Activated T-cell treated with anti-CD3 and anti-CD28 coated beads for 1 hour (primary cell): ENCODE data around the gene ATF7IP.

Experiments
- DNase-seq: peaks from one replicate; pipeline ENCODE4 v3.0.0-alpha.2; 2020; ENCODE audit warnings: low read depth

The ATF7IP gene

GRCh38 chr12:14505626-14506596 is 140.4 kb downstream of the ATF7IP start:
- no peak for DNase-seq

GRCh38 chr12:14510574-14510973 is 145.1 kb downstream of the ATF7IP start:
- no peak for DNase-seq

DNA sequence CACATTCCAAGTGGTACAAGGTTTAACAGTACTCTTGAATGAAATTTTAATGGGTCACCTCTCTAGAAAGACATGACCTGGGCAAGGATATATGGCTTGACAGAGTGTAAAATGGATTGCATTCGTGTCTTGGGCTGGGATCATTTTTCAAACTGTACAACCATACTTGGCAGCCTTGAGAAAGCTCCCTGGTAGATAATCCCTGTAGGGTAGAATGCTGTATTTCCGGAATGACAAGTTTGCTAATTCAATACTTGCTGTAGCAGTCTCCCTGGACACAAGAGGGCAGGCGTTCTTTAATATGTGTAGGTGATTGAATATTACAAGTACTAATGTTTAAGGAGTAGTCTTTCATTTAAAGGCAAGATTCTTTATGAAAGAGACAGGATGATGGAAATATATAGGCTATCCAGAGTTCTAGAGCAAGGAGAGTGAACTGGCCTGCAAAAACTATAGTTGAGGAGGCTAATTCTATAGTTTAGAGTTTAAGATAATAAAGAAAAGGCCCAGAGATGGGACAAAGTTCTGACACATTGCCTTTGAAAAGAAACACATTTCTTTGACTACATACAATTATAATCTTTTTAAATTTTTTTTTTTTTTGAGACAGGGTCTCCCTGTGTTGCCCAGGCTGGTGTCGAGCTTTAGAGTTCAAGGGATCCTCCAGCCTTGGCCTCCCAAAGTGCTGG is 148.8 kb downstream of the ATF7IP start:
- DNase-seq, result no peak

- no peak for DNase-seq
Observed at GRCh38 chr12:14514946-14515345, 149.5 kb downstream of the ATF7IP start.

DNA sequence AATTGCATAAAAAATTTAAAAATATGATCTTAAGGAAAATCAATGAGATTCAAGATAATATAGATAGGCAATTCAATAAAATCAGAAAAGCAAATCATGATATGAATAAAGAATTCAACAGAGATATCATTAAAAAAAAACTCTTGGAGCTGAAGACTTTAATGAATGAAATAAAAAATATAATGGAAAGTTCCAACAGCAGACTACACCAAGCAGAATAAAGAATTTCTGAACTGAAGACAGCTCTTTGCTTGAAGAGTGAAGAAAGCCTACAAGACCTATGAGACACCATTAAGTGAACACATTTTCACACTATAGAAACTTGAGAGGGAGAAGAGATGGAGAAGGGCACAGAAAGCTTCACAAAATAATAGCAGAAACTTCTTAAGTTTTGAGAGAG is 156.3 kb downstream of the ATF7IP start:
- no peak for DNase-seq

GRCh38 chr12:14525964-14526363 is 160.5 kb downstream of the ATF7IP start:
- DNase-seq, result no peak

DNA sequence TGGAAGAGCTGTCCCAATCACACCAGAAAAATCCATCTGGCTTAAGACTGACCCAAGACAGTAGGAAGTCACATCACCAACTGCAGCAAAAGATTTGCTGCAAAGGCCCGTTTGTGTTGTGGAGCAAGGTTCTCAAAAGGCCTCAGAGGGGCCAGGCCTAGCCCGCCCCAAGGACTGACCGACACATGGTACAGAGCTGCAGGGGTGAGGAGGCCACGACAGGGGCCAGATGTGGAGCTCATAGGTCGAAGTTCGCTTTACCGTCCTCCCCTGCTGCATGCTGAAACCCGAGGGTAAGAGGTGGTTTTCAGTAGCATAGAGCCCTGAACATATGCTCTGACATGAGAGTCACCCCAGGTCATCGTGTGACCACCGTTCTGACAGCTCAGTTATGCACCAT is 166.7 kb downstream of the ATF7IP start:
- DNase-seq, result no peak

GRCh38 chr12:14537088-14537487 is 171.6 kb downstream of the ATF7IP start:
- DNase-seq, result no peak

DNA sequence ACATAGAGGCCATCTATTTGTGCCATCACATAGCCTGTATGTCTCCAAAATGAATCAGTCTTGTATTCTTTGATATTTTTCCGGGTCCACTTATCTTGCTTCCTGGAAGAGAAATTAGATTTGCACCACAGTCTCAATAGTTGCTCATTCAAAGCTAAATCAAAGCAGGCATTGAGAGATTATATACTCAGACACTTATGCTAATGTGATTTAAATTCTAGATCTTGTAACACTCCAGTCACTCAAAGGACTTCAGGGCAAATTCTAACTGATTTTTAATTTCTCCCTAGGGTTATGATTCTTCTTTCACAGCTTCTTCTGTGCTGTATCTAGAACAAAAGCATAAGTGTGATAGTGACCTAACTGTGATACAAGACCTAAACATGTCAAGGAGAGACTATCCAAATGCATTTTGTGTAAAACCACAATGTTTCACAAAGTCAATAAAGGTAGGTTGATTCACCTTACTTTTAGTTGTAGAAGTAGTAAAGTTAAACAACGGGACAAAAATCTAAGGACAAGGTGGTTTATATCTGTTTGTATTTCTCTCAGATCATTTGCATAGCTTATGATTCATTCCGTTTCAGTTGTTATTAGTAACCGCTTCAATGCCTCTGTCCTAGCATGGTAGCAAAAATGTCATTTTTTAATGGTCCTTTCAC is 175.4 kb downstream of the ATF7IP start:
- DNase-seq, result no peak

- no peak for DNase-seq
Observed at GRCh38 chr12:14545144-14546124, 180.0 kb downstream of the ATF7IP start.

DNA sequence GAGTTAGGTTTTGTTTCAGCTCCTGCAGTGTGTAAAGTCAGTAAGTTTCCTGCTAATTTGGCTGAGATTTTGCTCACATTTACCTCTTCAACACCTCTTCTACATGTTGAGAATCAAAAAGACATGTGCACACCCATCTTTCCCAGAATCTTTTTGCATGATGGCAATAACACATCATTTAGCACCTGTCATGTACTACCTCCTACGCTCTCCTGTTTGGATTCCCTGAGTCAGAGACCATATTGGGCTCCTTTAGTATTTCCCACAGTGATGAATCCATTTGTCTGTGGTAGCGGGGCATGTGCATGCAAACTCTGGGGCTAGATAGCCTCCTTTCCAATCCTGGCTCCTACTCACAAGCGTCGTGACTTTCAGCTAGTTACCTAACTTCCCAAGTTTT is 182.1 kb downstream of the ATF7IP start:
- DNase-seq, result no peak

DNA sequence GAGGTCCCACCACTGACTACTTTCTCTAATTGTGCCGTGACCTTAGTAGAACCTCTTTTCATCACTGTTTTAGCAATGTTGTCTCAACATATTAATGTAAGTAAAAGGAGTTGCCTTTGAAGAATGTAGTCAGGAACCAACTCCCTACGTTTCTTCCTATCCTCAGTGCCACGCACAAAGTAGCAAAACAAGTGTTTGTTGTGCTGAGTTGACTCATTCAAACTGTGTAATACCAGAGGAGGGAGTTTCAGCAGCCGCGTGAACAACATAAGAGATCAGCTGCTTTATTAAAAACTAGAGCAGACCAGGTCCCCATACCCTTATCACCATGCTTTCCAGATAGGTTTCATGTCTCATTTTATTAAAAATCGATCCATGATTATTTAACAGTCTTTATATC is 183.1 kb downstream of the ATF7IP start:
- DNase-seq, result no peak
